Dendritic cell treated with granulocyte-macrophage colony-stimulating factor and Interleukin-4, amounts not matched to agents 40 ng/mL and 50 ng/mL, for 4 days (primary cell): ENCODE results near the gene ZC3H12A.

Source experiments
- H3K27ac Mint-ChIP-seq: one replicate; pipeline ENCODE4 v1.8.0; 2022; ENCODE audit warnings: mild to moderate bottlenecking, mixed read lengths
- H3K27me3 Mint-ChIP-seq: one replicate; pipeline ENCODE4 v1.8.0; 2022; ENCODE audit warnings: mild to moderate bottlenecking, mixed read lengths
- H3K36me3 Mint-ChIP-seq: one replicate; pipeline ENCODE4 v1.8.0; 2022; ENCODE audit warnings: low read depth, mixed read lengths
- H3K4me1 Mint-ChIP-seq: one replicate; pipeline ENCODE4 v1.8.0; 2022; ENCODE audit warnings: low read depth, mixed read lengths
- H3K4me3 Mint-ChIP-seq: one replicate; pipeline ENCODE4 v1.8.0; 2022; ENCODE audit warnings: mild to moderate bottlenecking, moderate library complexity, mixed read lengths
- H3K9me3 Mint-ChIP-seq: one replicate; pipeline ENCODE4 v1.8.0; 2022; ENCODE audit warnings: mixed read lengths
- intact Hi-C: fragments of 100-400 bp; cut with micrococcal nuclease; formaldehyde crosslinking; loops from one replicate; pipeline ENCODE4 v1.15.0; 2022

ZC3H12A gene

DNA sequence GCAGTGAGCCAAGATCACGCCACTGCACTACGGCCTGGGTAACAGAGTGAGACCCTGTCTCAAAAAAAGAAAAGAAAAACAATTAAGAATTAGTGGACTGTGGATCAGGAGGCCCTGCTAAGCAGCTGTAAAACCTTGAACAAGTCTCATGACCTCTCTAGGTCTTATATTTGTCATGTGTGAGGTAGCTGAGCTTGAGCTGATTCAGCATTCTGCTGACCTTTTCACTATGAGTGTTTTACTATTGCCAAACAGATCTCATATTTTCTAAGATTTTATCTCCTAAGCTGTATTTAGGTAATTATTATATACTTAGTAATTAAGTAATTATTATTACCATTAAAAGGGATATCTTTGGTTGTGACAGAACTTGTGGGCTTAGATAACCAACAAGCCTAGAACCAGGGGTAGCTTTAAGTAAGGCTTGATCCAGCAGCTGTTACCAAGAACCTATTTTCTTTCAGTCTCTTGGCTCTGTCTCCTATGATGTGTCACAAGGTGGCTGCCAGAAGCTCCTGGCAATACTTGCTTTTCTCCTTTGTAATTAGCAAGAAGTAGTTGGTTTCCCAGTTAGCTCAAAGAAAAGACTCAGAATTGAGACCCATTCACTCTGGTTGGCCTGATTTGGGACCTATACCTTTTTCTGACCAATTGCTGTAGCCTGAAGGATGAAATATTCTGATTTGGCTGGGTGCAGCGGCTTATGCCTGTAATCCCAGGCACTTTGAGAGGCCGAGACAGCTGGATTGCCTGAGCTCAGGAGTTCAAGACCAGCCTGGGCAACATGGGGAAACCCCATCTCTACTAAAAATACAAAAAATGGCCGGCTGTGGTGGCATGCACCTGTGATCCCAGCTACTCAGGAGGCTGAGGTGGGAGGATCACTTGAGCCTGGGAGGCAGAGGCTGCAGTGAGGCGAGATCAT lies 8.5 kb upstream of the ZC3H12A start:
- H3K27ac Mint-ChIP-seq, result no peak overlapping the region
- no peaks in the 10 kb centered on the region for H3K9me3 Mint-ChIP-seq
- H3K27me3 Mint-ChIP-seq, result no peaks in the 10 kb centered on the region
- intact Hi-C loops, result no loop called here
- H3K4me3 Mint-ChIP-seq, result no peak overlapping the region
- H3K4me1 Mint-ChIP-seq, result peaks cover 28% of the 10 kb centered on the region
- H3K36me3 Mint-ChIP-seq, result peaks cover 11% of the 10 kb centered on the region

DNA sequence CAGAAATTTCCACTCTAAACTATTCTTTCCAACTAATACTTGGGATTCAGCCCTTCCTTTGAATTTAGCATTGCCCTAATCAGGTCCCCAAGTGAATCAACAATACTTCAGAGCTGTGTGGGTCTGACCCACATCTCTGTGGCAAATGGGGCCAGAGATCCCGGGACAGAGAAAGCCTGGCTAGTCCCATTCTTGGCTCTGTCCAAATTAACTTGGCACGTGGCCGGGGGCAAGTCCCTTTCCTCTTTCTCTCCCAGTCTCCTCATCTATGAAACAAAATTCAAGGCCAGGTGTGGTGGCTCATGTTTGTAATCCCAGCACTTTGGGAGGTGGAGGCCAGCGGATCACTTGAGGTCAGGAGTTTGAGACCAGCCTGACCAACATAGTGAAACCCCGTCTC lies 6.3 kb upstream of the ZC3H12A start:
- no peak overlapping the region for H3K27ac Mint-ChIP-seq
- H3K4me3 Mint-ChIP-seq, result no peak overlapping the region
- H3K36me3 Mint-ChIP-seq, result peaks cover 6% of the 10 kb centered on the region
- no peaks in the 10 kb centered on the region for H3K27me3 Mint-ChIP-seq
- H3K9me3 Mint-ChIP-seq, result no peaks in the 10 kb centered on the region
- H3K4me1 Mint-ChIP-seq, result peaks cover 44% of the 10 kb centered on the region
- intact Hi-C loops, result no loop called here

DNA sequence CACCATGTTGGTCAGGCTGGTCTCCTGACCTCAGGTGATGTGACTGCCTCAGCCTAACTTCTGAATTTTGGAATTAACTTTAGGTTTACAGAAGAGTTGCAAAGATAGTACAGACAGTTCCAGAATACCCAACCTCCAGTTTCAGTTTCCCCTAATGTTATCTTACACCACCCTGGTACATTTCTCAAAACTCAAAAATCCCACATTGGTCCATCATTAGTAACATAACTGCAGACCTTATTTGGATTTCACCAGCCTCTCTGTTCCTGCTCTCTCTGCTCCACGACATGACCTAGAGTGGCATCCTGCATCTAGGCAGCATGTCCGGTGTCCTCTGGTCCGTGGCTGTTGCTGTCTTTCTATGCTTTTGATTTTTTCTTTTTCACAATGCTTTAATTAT lies 5.0 kb upstream of the ZC3H12A start:
- H3K4me3 Mint-ChIP-seq, result no peak overlapping the region
- peaks cover 6% of the 10 kb centered on the region for H3K36me3 Mint-ChIP-seq
- H3K27me3 Mint-ChIP-seq, result no peaks in the 10 kb centered on the region
- no peaks in the 10 kb centered on the region for H3K9me3 Mint-ChIP-seq
- intact Hi-C loops, result no loop called here
- H3K4me1 Mint-ChIP-seq, result peaks cover 50% of the 10 kb centered on the region
- peak overlapping the region; percentile 46 for H3K27ac Mint-ChIP-seq

GRCh38 chr1:37471345-37472231 lies 2.8 kb upstream of the ZC3H12A start:
- H3K4me1 Mint-ChIP-seq, result peaks cover 55% of the 10 kb centered on the region
- no peaks in the 10 kb centered on the region for H3K27me3 Mint-ChIP-seq
- peaks cover 26% of the 10 kb centered on the region for H3K36me3 Mint-ChIP-seq
- H3K9me3 Mint-ChIP-seq, result no peaks in the 10 kb centered on the region
- peak overlapping the region; percentile 80 for H3K27ac Mint-ChIP-seq
- H3K4me3 Mint-ChIP-seq, result peak overlapping the region; percentile 83
- intact Hi-C loops, result loop anchor here (2.0 to 10.0 kb wide), 4 partner anchors 15 to 223 kb away; partner anchors contain the start of genes CDCA8 and GNL2

- Mint-ChIP-seq H3K27ac (peak overlapping the region; percentile 80), H3K4me1 (peaks cover 60% of the 10 kb centered on the region)
These were observed 2.1 kb upstream of the ZC3H12A start for GRCh38 chr1:37472281-37472680.

DNA sequence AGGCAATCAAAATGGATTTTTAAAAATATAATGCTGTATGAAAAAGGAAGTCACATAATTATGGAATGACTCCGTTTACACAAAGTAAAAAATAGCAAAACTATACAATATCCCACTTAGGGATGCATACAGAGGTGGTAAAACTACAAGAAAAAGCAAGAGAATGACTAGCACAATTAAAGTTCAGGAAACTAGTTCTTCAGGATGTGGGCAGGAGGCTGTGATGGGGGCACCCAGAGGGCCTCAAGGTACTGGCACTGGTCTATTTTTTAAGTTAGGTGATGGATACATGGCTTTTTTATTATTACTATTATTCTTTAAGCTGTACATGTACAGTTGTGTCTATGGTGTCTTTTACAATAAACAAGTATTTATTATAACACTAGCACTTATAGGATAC lies 1.4 kb upstream of the ZC3H12A start:
- no peaks in the 10 kb centered on the region for H3K27me3 Mint-ChIP-seq
- peaks cover 67% of the 10 kb centered on the region for H3K4me1 Mint-ChIP-seq
- H3K9me3 Mint-ChIP-seq, result no peaks in the 10 kb centered on the region
- intact Hi-C loops, result loop anchor here (2.0 to 10.0 kb wide), 4 partner anchors 14 to 222 kb away; partner anchors contain the start of genes CDCA8 and GNL2
- peak overlapping the region; percentile 83 for H3K4me3 Mint-ChIP-seq
- H3K36me3 Mint-ChIP-seq, result peaks cover 40% of the 10 kb centered on the region
- H3K27ac Mint-ChIP-seq, result peak overlapping the region; percentile 80

More at GRCh38 chr1:37472281-37472680, 2.1 kb upstream of the ZC3H12A start:
- Mint-ChIP-seq H3K36me3 (peaks cover 33% of the 10 kb centered on the region), H3K4me3 (peak overlapping the region; percentile 83), H3K27me3 (no peaks in the 10 kb centered on the region), H3K9me3 (no peaks in the 10 kb centered on the region)
- intact Hi-C loops, result loop anchor here (2.0 to 10.0 kb wide), 4 partner anchors 15 to 223 kb away; partner anchors contain the start of genes CDCA8 and GNL2

DNA sequence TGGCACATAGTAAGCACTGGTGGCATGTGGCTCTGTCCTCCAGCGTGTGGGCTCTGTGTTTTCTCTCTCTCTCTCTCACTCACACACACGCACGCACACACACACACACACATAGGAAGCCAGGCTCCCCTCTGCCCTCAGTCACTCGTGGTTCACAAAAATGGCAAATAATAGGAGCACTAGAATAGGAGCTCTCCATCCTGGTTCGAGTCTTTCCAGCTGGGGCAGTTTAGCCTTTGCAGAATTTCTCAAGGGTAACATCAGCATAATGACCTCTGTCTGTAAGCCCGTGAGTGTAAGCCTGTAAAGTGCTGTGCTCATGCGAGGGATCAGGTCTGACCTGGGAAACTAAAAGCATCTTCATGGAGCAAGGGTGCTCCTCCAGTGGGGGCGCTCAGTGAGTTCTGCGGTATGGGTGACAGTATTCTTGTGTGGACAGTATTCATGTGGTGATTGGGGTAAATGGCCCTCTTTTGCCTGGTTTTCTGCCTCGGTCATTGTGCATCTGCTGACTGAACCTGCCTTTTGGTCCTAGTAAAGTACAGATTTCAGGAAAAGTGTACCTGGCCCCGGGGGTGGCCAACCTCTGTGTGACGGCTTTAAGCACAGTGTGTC lies 842 bp upstream of the ZC3H12A start:
- Mint-ChIP-seq H3K27ac (peak overlapping the region; percentile 20), H3K27me3 (no peaks in the 10 kb centered on the region), H3K36me3 (peaks cover 46% of the 10 kb centered on the region), H3K4me3 (peak overlapping the region; percentile 83), H3K9me3 (no peaks in the 10 kb centered on the region), H3K4me1 (peaks cover 70% of the 10 kb centered on the region)
- intact Hi-C loops, result loop anchor here (2.0 to 10.0 kb wide), 4 partner anchors 13 to 221 kb away; partner anchors contain the start of genes CDCA8 and GNL2

DNA sequence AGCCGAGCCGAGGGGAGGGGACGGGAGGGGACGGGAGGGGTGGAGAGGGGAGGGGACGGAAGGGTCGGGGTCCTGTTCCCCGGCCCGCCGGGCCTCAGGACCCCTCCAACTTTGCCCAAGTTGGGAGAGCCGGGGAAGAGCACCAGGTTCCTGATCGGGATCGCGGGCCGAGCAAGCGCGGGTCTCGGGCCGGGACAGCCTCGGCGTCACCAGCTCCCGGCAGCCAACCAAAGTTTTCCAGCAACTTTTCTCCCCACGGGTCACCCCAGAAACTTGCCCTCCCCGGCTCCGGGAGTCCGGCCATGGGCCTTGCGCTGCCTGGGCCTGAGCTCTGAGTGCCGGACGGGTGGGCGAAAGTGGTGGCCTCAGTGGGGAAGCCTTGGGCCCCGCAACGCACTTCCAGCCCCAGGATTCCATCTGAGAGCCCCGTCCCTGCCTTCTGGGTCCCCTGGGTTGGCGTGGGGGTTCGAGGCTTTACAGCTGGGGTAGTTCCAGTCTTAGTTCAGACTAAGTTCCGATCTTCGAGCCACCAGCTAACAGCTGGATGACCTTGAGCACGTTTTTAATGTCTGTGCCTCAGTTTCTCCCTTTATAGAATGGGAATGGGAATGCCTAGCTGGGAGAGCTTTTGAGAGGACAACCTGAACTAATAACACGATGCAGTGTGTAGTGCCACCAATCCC lies 458 bp downstream of the ZC3H12A start:
- Mint-ChIP-seq H3K4me1 (peaks cover 74% of the 10 kb centered on the region), H3K36me3 (peaks cover 52% of the 10 kb centered on the region), H3K9me3 (no peaks in the 10 kb centered on the region), H3K27me3 (no peaks in the 10 kb centered on the region), H3K4me3 (peak overlapping the region; percentile 83), H3K27ac (peak overlapping the region; percentile 82)
- intact Hi-C loops, result loop anchor here (10.0 kb wide), 2 partner anchors 120 to 220 kb away; partner anchors contain the start of genes CDCA8 and GNL2

DNA sequence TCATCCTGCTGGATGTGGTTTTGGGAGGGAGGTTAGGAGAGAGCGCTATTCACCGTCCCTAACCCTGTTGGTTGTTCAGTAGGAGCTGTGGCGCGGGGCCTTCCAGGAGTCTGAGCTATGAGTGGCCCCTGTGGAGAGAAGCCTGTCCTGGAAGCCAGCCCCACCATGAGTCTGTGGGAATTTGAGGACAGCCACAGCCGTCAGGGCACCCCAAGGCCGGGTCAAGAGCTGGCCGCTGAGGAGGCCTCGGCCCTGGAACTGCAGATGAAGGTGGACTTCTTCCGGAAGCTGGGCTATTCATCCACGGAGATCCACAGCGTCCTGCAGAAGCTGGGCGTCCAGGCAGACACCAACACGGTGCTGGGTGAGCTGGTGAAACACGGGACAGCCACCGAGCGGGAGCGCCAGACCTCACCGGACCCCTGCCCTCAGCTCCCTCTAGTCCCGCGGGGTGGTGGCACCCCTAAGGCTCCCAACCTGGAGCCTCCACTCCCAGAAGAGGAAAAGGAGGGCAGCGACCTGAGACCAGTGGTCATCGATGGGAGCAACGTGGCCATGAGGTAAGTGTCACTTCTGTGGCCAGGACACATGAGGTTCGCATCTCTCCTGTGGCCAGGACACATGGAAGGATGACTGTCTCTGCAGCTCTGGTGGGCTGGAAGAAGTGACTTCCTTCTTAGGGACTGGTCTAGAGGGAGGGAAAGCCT lies 1.2 kb downstream of the ZC3H12A start:
- H3K27ac Mint-ChIP-seq, result peak overlapping the region; percentile 82
- intact Hi-C loops, result loop anchor here (10.0 kb wide), 2 partner anchors 119 to 219 kb away; partner anchors contain the start of genes CDCA8 and GNL2
- H3K4me1 Mint-ChIP-seq, result peaks cover 74% of the 10 kb centered on the region
- no peaks in the 10 kb centered on the region for H3K9me3 Mint-ChIP-seq
- peaks cover 59% of the 10 kb centered on the region for H3K36me3 Mint-ChIP-seq
- H3K27me3 Mint-ChIP-seq, result no peaks in the 10 kb centered on the region
- H3K4me3 Mint-ChIP-seq, result peak overlapping the region; percentile 83

GRCh38 chr1:37476087-37476452 lies 1.7 kb downstream of the ZC3H12A start:
- Mint-ChIP-seq H3K36me3 (peaks cover 65% of the 10 kb centered on the region), H3K4me1 (peaks cover 74% of the 10 kb centered on the region), H3K27me3 (no peaks in the 10 kb centered on the region), H3K27ac (peak overlapping the region; percentile 82), H3K9me3 (no peaks in the 10 kb centered on the region), H3K4me3 (peak overlapping the region; percentile 83)
- intact Hi-C loops, result loop anchor here (10.0 kb wide), 2 partner anchors 119 to 219 kb away; partner anchors contain the start of genes CDCA8 and GNL2

DNA sequence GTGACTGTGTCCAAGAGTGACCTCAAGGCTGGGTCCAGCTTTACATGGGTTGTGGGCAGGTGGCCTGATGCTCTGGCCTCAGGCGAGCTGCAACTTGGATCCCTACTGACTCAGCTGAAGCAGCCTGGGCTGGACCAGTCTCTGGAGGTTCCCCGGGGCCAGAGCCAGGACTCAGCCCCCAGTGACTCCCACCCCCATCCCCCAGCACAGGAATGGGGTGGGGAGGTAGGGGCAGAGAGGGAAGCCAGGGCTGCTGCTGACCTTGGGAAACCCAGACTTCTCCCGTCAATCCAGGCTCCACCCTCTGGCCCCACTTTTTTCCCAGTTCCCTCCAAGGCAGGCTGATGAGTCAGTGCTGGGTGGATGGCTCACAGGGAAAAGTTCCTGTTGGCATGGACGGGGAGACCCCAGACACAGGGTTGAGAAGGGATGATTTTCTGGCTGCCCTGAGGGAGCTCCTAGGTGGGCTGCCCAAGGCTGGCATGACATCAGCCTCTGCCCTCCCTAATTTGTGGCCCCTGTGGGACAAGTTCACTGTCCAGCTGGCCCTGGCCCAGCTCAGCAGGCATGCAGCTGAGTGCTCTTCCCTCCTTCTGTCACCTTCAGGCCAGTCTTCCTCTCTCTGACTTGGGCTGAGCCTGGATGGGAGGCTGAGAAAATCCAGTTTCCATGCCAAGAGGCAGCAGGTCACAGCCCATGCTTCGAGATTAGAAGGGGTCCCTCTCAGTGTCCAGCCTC lies 2.2 kb downstream of the ZC3H12A start:
- H3K36me3 Mint-ChIP-seq, result peaks cover 70% of the 10 kb centered on the region
- intact Hi-C loops, result loop anchor here (10.0 kb wide), 2 partner anchors 118 to 218 kb away; partner anchors contain the start of genes CDCA8 and GNL2

More for the DNA sequence above, 2.2 kb downstream of the ZC3H12A start:
- H3K4me3 Mint-ChIP-seq, result peak overlapping the region; percentile 83
- H3K9me3 Mint-ChIP-seq, result no peaks in the 10 kb centered on the region
- H3K27me3 Mint-ChIP-seq, result no peaks in the 10 kb centered on the region
- H3K27ac Mint-ChIP-seq, result peak overlapping the region; percentile 82
- H3K4me1 Mint-ChIP-seq, result peaks cover 74% of the 10 kb centered on the region
